HepG2 (cell line): ENCODE measurements around the gene GRM8.

Experiments used
- GATAD2A ChIP-seq: IDR thresholded peaks from 2 replicates; pipeline ENCODE4 v1.6.1; 2016
- HDAC2 ChIP-seq: sonication (generic); formaldehyde crosslinking; IDR thresholded peaks from 2 replicates; pipeline ENCODE4 v1.4.0; 2020; ENCODE audit warnings: missing genetic modification reagents
- JUN ChIP-seq: sonication (generic); formaldehyde crosslinking; IDR thresholded peaks from 2 replicates; pipeline ENCODE4 v1.4.0; 2020; ENCODE audit warnings: mild to moderate bottlenecking, missing genetic modification reagents
- POLR2AphosphoS2 ChIP-seq: IDR thresholded peaks from 2 replicates; pipeline ENCODE4 v1.6.1; 2011; ENCODE audit warnings: low read depth, low read length, improper control_type of control experiment
- TFDP1 ChIP-seq: IDR thresholded peaks from 2 replicates; pipeline ENCODE4 v1.6.1; 2016; ENCODE audit warnings: missing compliant biosample characterization, missing genetic modification reagents, borderline replicate concordance
- ZNF274 ChIP-seq: sonication (generic); formaldehyde crosslinking; IDR thresholded peaks from 2 replicates; pipeline ENCODE4 v1.5.1; 2020; ENCODE audit warnings: mild to moderate bottlenecking, missing genetic modification reagents
- ZNF317 ChIP-seq: sonication (generic); formaldehyde crosslinking; IDR thresholded peaks from 2 replicates; pipeline ENCODE4 v1.5.0; 2020; ENCODE audit warnings: mild to moderate bottlenecking, missing genetic modification reagents

- no peak for TF ChIP-seq GATAD2A (CRISPR knock-in tag)
- TF ChIP-seq POLR2AphosphoS2, result no peak
- no peak for TF ChIP-seq ZNF317
- no peak for TF ChIP-seq ZNF274 (CRISPR knock-in tag)
- TF ChIP-seq HDAC2, result no peak
- no peak for TF ChIP-seq TFDP1 (CRISPR knock-in tag)
- TF ChIP-seq JUN (CRISPR knock-in tag), result no peak
Measured at GRCh38 chr7:126838194-126838593, 414.5 kb downstream of the GRM8 start.
